CD8-positive, alpha-beta memory T cell (primary cell): ENCODE results near the gene RFX4. TPM values are rescaled to one million over a fixed set of nuclear protein-coding genes. Genes with fewer than 3 reads are reported as not detected.

Source experiments
- CTCF ChIA-PET: fragments of 350-600 bp; sonication (Branson Sonifier 250); formaldehyde crosslinking; loops from one replicate; lab custom pipeline; 2021; ENCODE audit warnings: antibody characterized with exemption; lab: Charles Lee
- POLR2A ChIA-PET: fragments of 350-600 bp; sonication (Branson Sonifier 250); formaldehyde crosslinking; loops from one replicate; lab custom pipeline; 2021; ENCODE audit warnings: antibody characterized with exemption; lab: Charles Lee
- DNase-seq, 5 donors: peaks; one replicate each; pipeline versions ENCODE4 v3.0.0 to v3.0.0-alpha.2; 2020 to 2022; ENCODE audit warnings: mixed read lengths in 1 of 5
- H3K27ac ChIP-seq: one replicate; pipeline ENCODE4 v1.7.0; 2013; ENCODE audit warnings: low read depth, mild to moderate bottlenecking, low read length, moderate library complexity
- H3K27me3 ChIP-seq: 2 replicates; pipeline ENCODE4 v1.7.0; 2013; ENCODE audit warnings: low read length, mild to moderate bottlenecking; ENCODE audit not compliant: insufficient read depth, poor library complexity, severe bottlenecking
- H3K36me3 ChIP-seq: 2 replicates; pipeline ENCODE4 v1.7.0; 2013; ENCODE audit warnings: mild to moderate bottlenecking, low read length, moderate library complexity; ENCODE audit not compliant: insufficient read depth
- H3K4me1 ChIP-seq: 2 replicates; pipeline ENCODE4 v1.7.0; 2013; ENCODE audit warnings: mild to moderate bottlenecking, low read length, moderate library complexity; ENCODE audit not compliant: insufficient read depth
- H3K4me3 ChIP-seq: 2 replicates; pipeline ENCODE4 v1.7.0; 2013; ENCODE audit warnings: mild to moderate bottlenecking, low read length
- H3K9me3 ChIP-seq: 2 replicates; pipeline ENCODE4 v1.7.0; 2013; ENCODE audit warnings: mild to moderate bottlenecking, low read length
- H3K27ac Mint-ChIP-seq, 8 donors: one replicate each; pipeline ENCODE4 v1.8.0; 2020 to 2021; ENCODE audit warnings: mixed read lengths in 8 of 8, mild to moderate bottlenecking in 6 of 8, inconsistent platforms in 3 of 8, moderate library complexity in 3 of 8
- H3K27me3 Mint-ChIP-seq, 2 donors: one replicate each; pipeline ENCODE4 v1.8.0; 2020 to 2021; ENCODE audit warnings: mixed read lengths in 2 of 2, mild to moderate bottlenecking in 1 of 2, moderate library complexity in 1 of 2
- H3K36me3 Mint-ChIP-seq, 3 donors: one replicate each; pipeline ENCODE4 v1.8.0; 2020 to 2021; ENCODE audit warnings: mixed read lengths in 3 of 3, inconsistent platforms in 1 of 3, mild to moderate bottlenecking in 1 of 3
- H3K4me1 Mint-ChIP-seq, 3 donors: one replicate each; pipeline ENCODE4 v1.8.0; 2020 to 2021; ENCODE audit warnings: mixed read lengths in 3 of 3, inconsistent platforms in 1 of 3, mild to moderate bottlenecking in 1 of 3
- H3K4me3 Mint-ChIP-seq, 7 donors: one replicate each; pipeline ENCODE4 v1.8.0; 2020 to 2021; ENCODE audit warnings: mixed read lengths in 7 of 7, mild to moderate bottlenecking in 6 of 7, moderate library complexity in 4 of 7, inconsistent platforms in 2 of 7
- H3K9me3 Mint-ChIP-seq, 5 donors: one replicate each; pipeline ENCODE4 v1.8.0; 2020 to 2022; ENCODE audit warnings: mixed read lengths in 5 of 5, mild to moderate bottlenecking in 3 of 5, moderate library complexity in 2 of 5, inconsistent platforms in 1 of 5
- polyA plus RNA-seq: library from polyadenylated mRNA; unstranded; fragments of 300-500 nt; fragmentation: Illumina TruSeq; gene quantifications from one replicate; pipeline ENCODE4 v1.2.3, GENCODE V29; 2021
- total RNA-seq, 2 experiments: library from RNA; stranded (reverse); gene quantifications; one replicate each; pipeline ENCODE4 v1.2.3, GENCODE V29; 2021

The RFX4 gene
- total and polyA plus RNA-seq, 3 experiments from 2014 or later = not detected

DNA sequence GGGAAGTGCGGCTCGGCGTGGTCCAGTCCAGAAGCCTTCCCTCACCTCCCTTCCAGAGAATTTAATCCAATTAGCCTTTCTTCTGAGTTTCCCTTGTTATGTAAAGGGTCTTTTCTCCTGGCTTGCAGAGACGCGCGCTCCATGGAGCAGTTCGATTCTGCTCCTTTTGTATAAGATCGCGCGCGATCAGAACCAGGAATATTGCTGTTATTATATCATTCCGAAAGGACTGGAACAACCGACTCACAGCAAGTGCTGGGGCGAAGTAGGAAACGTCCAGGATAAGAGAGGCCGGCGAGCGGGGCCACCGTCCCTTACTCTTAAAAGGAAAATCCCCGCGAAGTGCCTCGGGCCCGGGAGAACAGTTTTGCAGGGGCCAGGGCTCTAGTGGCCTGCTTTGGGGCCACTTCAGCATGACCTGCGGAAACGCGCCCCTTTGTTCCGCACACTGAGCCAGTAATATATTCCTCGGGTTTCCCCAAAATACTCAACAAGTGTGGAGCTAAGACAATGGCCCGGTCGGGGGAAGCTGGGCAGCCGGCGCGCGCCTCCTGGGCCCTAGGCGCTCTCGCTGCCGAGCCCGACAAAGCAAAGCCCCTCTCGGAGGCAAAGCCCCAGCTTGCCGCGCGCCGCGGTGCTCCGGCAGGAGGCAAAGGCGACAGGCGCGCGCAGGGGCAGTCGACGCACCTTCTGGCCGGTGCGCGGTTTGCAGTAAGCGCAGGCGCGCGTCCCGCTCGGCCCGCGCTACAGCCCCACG, 2.9 kb downstream of the RFX4 start:
- CTCF ChIA-PET = no interaction called here
- Mint-ChIP-seq H3K27ac (no peak overlapping the region), H3K4me3 (peak overlapping the region in 4 of 7 donors; percentile 1 to 40 (median 13))

GRCh38 chr12:106586278-106586802, 3.5 kb downstream of the RFX4 start:
- DNase-seq = no peak
- Histone ChIP-seq H3K4me1 (peaks cover 9% of the 10 kb centered on the region), H3K27ac (no peak overlapping the region), H3K9me3 (no peaks in the 10 kb centered on the region), H3K27me3 (peaks cover 19% of the 10 kb centered on the region), H3K36me3 (no peaks in the 10 kb centered on the region), H3K4me3 (no peak overlapping the region)
- H3K9me3 Mint-ChIP-seq = no peaks in the 10 kb centered on the region
- peaks cover 69 to 79% of the 10 kb centered on the region in 2 donors for H3K27me3 Mint-ChIP-seq
- H3K4me1 Mint-ChIP-seq = peaks cover 30 to 50% (median 33%) of the 10 kb centered on the region in 3 donors
- no peak overlapping the region for H3K27ac Mint-ChIP-seq
- peaks cover 0 to 1% (median 0%) of the 10 kb centered on the region in 3 donors for H3K36me3 Mint-ChIP-seq
- no peak overlapping the region for H3K4me3 Mint-ChIP-seq
- POLR2A ChIA-PET = no interaction called here
- CTCF ChIA-PET = no interaction called here

More for the DNA sequence above, 2.9 kb downstream of the RFX4 start:
- H3K9me3 Mint-ChIP-seq = no peaks in the 10 kb centered on the region
- Histone ChIP-seq H3K4me1 (peaks cover 9% of the 10 kb centered on the region), H3K9me3 (no peaks in the 10 kb centered on the region), H3K27me3 (peaks cover 19% of the 10 kb centered on the region), H3K4me3 (no peak overlapping the region), H3K27ac (no peak overlapping the region), H3K36me3 (no peaks in the 10 kb centered on the region)
- POLR2A ChIA-PET = no interaction called here
- H3K27me3 Mint-ChIP-seq = peaks cover 70 to 77% of the 10 kb centered on the region in 2 donors
- H3K36me3 Mint-ChIP-seq = peaks cover 0 to 1% (median 0%) of the 10 kb centered on the region in 3 donors
- peaks cover 30 to 50% (median 33%) of the 10 kb centered on the region in 3 donors for H3K4me1 Mint-ChIP-seq
- no peak for DNase-seq

DNA sequence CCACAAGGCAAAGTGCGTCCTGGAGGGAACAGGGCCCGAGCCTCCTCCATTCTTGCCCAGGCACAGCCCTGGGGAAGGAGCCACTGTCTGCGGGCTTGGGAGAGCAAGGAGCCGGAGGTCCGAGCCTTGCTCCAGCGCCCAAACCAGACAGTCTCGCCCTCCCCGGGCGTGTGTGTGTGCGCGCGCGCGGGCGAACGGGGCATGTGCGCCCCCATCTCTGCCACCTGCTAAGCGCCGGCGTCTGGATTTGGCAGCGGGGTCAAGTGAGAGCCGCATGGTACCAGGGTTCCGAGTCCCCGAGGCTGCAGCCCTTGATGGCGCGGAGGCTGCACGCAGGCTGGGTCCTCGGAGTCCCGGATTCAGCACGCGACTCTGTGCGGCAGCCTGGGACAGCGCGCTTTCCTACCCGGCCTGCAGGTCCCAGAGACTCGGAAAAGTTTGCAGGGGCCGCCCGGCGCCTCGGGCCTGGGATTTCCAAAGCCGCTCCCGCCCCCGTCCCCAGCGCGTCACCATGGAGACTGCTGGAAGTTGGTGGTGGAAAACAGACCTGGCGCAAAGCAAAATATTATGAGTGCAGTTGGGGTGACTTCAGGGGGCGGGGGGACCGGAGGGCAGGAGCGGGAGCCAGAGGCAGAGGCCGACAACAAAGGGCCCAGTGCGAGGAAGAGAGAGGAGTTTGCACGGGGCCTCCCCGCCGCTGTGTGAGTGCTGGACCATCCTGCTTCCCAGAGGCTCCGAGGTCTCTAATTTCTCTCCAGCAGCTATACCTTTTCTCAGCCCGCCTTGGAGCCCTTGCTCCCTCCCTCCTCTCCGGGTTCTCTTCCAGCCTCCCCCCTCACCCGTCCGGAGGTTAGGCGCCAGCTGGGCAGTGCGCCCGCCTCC, 4.2 kb downstream of the RFX4 start:
- Mint-ChIP-seq H3K27me3 (peaks cover 68 to 81% of the 10 kb centered on the region in 2 donors), H3K9me3 (no peaks in the 10 kb centered on the region), H3K27ac (no peak overlapping the region), H3K4me3 (no peak overlapping the region), H3K36me3 (peaks cover 0 to 1% (median 0%) of the 10 kb centered on the region in 3 donors), H3K4me1 (peaks cover 27 to 46% (median 29%) of the 10 kb centered on the region in 3 donors)
- POLR2A ChIA-PET = no interaction called here
- Histone ChIP-seq H3K27ac (no peak overlapping the region), H3K4me3 (no peak overlapping the region), H3K27me3 (peaks cover 19% of the 10 kb centered on the region), H3K9me3 (no peaks in the 10 kb centered on the region), H3K36me3 (no peaks in the 10 kb centered on the region), H3K4me1 (peaks cover 9% of the 10 kb centered on the region)
- CTCF ChIA-PET = no interaction called here
- DNase-seq = no peak

DNA sequence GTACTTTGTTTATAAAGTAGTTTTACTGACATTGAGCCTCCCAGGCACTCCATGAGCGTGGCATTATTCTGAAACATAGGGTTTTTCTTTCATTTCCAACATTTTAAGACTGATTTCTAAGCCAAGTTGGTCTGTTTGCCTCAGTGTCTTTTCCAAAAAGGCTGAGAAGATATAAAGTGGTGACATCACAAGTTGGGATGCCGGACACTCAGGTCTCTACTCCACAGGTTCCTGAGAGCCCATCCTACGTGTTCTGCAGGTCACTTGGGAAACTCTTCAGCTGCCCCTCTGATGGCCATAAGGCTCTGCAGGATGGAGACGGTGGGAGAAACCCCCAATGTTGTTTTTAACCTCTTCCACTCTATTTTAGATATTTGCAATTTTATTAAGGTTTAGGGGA, 6.0 kb downstream of the RFX4 start:
- no peak for DNase-seq
- no peak overlapping the region for H3K27ac ChIP-seq
- POLR2A ChIA-PET = no interaction called here
- Mint-ChIP-seq H3K4me1 (peaks cover 19 to 33% (median 20%) of the 10 kb centered on the region in 3 donors), H3K4me3 (no peak overlapping the region), H3K9me3 (no peaks in the 10 kb centered on the region), H3K36me3 (peaks cover 0 to 1% (median 0%) of the 10 kb centered on the region in 3 donors), H3K27me3 (peaks cover 55 to 86% of the 10 kb centered on the region in 2 donors), H3K27ac (no peak overlapping the region)
- no peak overlapping the region for H3K4me3 ChIP-seq
- no peaks in the 10 kb centered on the region for H3K4me1 ChIP-seq
- peaks cover 20% of the 10 kb centered on the region for H3K27me3 ChIP-seq
- no peaks in the 10 kb centered on the region for H3K9me3 ChIP-seq
- CTCF ChIA-PET = no interaction called here
- no peaks in the 10 kb centered on the region for H3K36me3 ChIP-seq

DNA sequence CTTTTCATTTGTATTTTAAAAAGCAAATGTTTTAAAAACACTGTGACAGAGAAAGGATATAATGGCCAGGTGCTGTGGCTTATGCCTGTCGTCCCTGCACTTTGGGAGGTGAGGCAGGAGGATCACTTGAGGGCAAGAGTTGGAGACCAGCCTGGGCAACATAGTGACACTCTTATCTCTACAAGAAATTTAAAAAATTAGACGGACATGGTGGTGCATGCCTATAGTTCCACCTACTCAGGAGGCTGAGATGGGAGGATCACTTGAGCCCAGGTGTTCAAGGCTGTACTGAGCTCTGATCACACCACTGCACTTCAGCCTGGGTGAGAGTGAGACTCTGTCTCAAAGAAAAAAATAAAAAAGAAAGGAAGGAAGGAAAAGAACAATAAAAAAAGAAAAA, 7.8 kb downstream of the RFX4 start:
- H3K9me3 ChIP-seq = no peaks in the 10 kb centered on the region
- H3K4me3 Mint-ChIP-seq = no peak overlapping the region
- CTCF ChIA-PET = no interaction called here
- H3K4me1 ChIP-seq = no peaks in the 10 kb centered on the region
- H3K36me3 Mint-ChIP-seq = no peaks in the 10 kb centered on the region
- peaks cover 6 to 27% (median 13%) of the 10 kb centered on the region in 3 donors for H3K4me1 Mint-ChIP-seq
- POLR2A ChIA-PET = no interaction called here
- no peaks in the 10 kb centered on the region for H3K36me3 ChIP-seq
- H3K4me3 ChIP-seq = no peak overlapping the region
- no peak overlapping the region for H3K27ac Mint-ChIP-seq
- DNase-seq = no peak
- H3K27me3 ChIP-seq = peaks cover 16% of the 10 kb centered on the region
- peaks cover 48 to 79% of the 10 kb centered on the region in 2 donors for H3K27me3 Mint-ChIP-seq
- no peaks in the 10 kb centered on the region for H3K9me3 Mint-ChIP-seq
- no peak overlapping the region for H3K27ac ChIP-seq

GRCh38 chr12:106594447-106594846, 11.6 kb downstream of the RFX4 start:
- POLR2A ChIA-PET = no interaction called here
- no peak overlapping the region for H3K27ac ChIP-seq
- H3K27me3 ChIP-seq = peaks cover 11% of the 10 kb centered on the region
- no peak for DNase-seq
- no peak overlapping the region for H3K4me3 ChIP-seq
- no peak overlapping the region for H3K4me3 Mint-ChIP-seq
- H3K36me3 Mint-ChIP-seq = no peaks in the 10 kb centered on the region
- no peaks in the 10 kb centered on the region for H3K9me3 Mint-ChIP-seq
- H3K4me1 ChIP-seq = no peaks in the 10 kb centered on the region
- H3K36me3 ChIP-seq = no peaks in the 10 kb centered on the region
- CTCF ChIA-PET = no interaction called here
- peaks cover 2 to 12% (median 11%) of the 10 kb centered on the region in 3 donors for H3K4me1 Mint-ChIP-seq
- peaks cover 26 to 47% of the 10 kb centered on the region in 2 donors for H3K27me3 Mint-ChIP-seq
- H3K9me3 ChIP-seq = no peaks in the 10 kb centered on the region
- no peak overlapping the region for H3K27ac Mint-ChIP-seq

DNA sequence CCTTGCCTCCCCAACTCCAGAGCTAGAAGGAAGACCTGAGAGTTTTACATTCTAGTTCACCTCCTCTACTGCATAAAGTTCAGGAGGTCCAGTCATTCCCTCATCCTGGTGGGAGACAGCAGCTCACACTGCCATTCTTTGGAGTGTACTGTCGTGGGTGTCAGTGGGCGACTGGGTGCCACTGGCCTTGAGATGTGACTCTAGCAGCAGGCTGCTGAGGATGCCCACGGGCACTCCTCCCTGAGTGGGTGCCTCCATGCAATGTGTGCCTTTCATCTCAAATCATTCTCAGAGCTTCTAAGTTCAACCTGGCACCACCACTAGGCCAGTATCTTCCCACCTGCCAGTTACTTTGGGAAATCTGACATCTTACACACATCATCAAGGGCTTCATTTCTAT, 12.5 kb downstream of the RFX4 start:
- Mint-ChIP-seq H3K9me3 (no peaks in the 10 kb centered on the region), H3K4me3 (no peak overlapping the region), H3K36me3 (no peaks in the 10 kb centered on the region), H3K4me1 (peaks cover 2 to 12% (median 11%) of the 10 kb centered on the region in 3 donors), H3K27ac (no peak overlapping the region), H3K27me3 (peaks cover 23 to 42% of the 10 kb centered on the region in 2 donors)
- Histone ChIP-seq H3K4me1 (no peaks in the 10 kb centered on the region), H3K27ac (no peak overlapping the region), H3K9me3 (no peaks in the 10 kb centered on the region), H3K27me3 (peaks cover 11% of the 10 kb centered on the region), H3K4me3 (no peak overlapping the region), H3K36me3 (no peaks in the 10 kb centered on the region)
- ChIA-PET CTCF (no interaction called here), POLR2A (no interaction called here)
- no peak for DNase-seq

- no peak overlapping the region for H3K27ac Mint-ChIP-seq
- H3K4me1 Mint-ChIP-seq = peaks cover 2 to 12% (median 11%) of the 10 kb centered on the region in 3 donors
- no peaks in the 10 kb centered on the region for H3K36me3 Mint-ChIP-seq
- POLR2A ChIA-PET = no interaction called here
- H3K27me3 Mint-ChIP-seq = peaks cover 13 to 26% of the 10 kb centered on the region in 2 donors
- no peaks in the 10 kb centered on the region for H3K36me3 ChIP-seq
- H3K9me3 ChIP-seq = no peaks in the 10 kb centered on the region
- no peak overlapping the region for H3K4me3 ChIP-seq
- no peaks in the 10 kb centered on the region for H3K4me1 ChIP-seq
- CTCF ChIA-PET = no interaction called here
- H3K4me3 Mint-ChIP-seq = no peak overlapping the region
- DNase-seq = no peak
- no peaks in the 10 kb centered on the region for H3K9me3 Mint-ChIP-seq
- no peak overlapping the region for H3K27ac ChIP-seq
- H3K27me3 ChIP-seq = peaks cover 5% of the 10 kb centered on the region
These were observed 15.2 kb downstream of the RFX4 start for GRCh38 chr12:106598003-106598402.
